Kasumi-1 (cell line): ENCODE results near the gene TBCA.
"Not testable (repeated sequence)": the region's sequence is repeated elsewhere in the genome, so short reads cannot be mapped to it uniquely, and the experiment has no call there.

ENCODE experiments used
- DNase-seq, 2 experiments: peaks; one replicate each; lab custom pipeline; 2025; lab: John Stamatoyannopoulos, UW

TBCA gene

GRCh38 chr5:77709340-77709739 lies 66.8 kb downstream of the TBCA start:
- DNase-seq = no peak

DNA sequence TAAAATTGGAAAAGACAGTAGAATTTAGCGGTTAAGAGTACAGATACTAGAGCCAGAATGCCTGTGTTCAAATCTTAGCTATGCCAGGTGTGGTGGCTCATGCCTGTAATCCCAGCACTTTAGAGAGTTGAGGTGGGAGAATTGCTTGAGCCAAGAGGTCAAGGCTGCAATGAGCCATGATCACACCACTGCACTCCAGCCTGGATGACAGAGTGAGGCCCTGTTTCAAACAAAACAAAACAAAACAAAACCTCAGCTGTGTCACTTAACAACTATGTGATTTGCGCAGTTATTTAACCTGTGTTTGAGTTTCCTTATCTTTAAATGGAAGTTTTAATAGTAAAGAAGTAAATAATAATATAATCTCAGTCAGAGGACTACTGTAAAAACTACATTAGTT lies 68.3 kb downstream of the TBCA start:
- DNase-seq = no peak

GRCh38 chr5:77699569-77699968 lies 76.6 kb downstream of the TBCA start:
- not testable (repeated sequence) for DNase-seq

- no peak for DNase-seq
Observed at GRCh38 chr5:77698920-77699319, 77.2 kb downstream of the TBCA start.

- DNase-seq = no peak
Observed at GRCh38 chr5:77697692-77698091, 78.4 kb downstream of the TBCA start.

GRCh38 chr5:77696120-77696519 lies 80.0 kb downstream of the TBCA start:
- DNase-seq = no peak

GRCh38 chr5:77693913-77694312 lies 82.2 kb downstream of the TBCA start:
- DNase-seq = no peak

DNA sequence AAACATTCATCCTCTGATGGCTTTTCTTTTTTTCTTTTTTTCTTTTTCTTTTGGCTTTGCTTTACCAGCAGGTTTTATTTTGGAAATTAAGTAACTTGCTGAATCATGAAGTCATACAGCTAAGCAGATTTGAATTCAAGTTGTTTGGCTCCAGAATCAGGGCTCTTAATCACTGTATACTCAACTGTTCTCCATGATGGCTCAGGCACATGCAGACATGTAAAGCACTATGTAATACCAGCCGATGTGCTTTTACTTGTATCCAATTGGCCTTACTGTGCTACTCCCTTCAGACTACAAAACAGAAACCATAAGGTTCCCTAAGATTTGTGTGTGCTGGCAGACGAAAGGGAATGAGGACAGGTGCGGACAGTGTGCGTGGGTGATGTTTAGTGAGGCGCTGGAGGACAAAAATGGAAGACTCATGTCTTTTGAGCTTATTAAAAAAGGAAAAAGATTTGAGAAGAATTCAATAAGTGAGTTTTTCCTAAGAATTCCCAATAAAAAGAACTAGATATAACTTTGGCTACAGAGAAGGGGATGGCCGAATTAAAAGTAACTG lies 92.9 kb downstream of the TBCA start:
- DNase-seq = no peak

DNA sequence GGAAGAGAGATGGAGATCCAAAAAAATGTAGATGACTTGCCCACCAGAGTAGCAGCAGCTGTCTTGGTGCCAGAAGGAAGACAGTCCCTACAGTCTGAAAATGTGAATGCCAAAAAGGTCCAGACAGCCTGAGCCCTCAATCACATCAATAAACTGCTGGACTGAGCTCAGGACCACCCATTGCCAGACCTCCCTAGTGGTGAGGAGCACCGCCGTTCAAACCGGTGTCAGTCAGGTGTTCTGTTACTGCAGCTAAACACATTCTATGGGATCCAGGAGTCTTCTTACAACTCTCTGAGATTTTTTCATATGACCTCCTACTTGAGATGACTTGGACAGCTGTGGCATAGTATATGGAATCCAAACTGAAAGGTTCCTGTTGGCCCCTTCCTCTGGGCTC lies 105.6 kb downstream of the TBCA start:
- no peak for DNase-seq

DNA sequence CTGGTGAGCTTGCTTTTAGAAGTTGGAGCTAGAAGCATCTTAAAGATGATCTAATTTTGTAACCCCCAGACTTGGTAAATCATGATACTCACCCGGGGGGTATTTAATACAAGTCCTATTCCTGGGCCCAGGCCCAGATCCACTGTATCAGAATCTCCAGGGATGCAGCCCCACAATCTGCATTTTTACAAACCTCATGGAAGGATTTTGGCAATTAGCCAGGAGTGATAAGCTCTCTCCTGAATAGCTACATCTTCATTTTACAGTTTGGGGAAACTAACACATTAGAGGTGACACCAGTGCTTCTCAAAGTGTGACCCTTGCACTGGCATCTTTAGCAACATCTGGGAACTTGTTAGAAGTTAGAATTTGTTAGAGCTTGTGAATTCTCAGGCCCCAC lies 106.5 kb downstream of the TBCA start:
- no peak for DNase-seq

DNA sequence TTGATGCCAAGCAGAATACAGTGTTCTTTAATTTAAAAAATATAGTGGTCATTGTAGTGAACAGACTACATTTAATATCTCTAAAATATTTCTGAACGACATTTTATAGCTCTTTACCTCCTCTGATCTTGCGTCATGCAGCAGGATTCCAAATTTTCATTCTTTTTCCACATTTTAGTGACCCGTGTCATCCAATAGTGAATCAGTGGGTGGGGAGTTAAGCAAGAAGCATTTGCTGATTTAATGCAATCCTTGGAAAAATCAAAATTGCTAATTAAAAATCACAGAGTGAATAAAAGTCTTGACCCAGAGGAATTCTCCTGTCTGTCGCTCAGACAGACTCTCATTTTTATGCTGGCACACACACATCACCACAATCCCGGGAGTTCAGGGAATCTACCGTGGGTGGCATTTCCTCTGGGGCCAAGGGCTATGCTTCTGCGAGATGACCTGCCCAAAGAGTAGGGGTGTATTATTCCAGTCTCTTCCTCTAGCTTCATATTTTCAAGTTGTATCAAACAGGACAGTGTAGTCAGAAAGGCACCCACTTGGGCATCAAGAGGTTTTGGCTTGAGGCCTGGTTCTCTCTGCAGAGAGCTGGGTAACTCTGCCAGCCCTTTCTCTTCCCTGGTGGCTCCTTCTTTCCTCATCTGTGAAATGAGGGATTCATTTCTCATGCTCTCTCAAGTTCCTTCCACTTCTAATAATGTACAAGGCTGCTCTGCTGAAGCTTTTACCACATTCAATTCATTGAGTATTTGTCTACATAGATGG lies 112.9 kb downstream of the TBCA start:
- no peak for DNase-seq

GRCh38 chr5:77662635-77663034 lies 113.5 kb downstream of the TBCA start:
- no peak for DNase-seq

DNA sequence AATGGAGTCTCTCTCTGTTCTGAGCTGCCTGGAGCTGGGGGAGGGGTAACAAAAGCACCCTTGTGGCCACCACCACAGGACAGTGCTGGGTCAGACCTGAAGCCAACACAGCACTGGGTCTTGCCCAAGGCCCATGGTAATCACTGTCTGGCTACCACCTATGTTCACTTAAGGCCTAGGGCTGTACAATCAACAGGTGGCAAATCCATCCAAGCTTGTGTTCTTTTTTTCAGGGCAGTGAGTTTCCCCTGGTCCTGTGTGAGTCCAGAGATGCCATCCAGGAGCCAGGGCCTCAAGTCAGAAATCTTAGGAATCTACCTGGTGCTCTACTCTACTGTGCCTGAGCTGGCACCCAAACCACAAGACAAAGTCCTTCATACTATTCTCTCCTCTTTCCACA lies 117.5 kb downstream of the TBCA start:
- DNase-seq = no peak

DNA sequence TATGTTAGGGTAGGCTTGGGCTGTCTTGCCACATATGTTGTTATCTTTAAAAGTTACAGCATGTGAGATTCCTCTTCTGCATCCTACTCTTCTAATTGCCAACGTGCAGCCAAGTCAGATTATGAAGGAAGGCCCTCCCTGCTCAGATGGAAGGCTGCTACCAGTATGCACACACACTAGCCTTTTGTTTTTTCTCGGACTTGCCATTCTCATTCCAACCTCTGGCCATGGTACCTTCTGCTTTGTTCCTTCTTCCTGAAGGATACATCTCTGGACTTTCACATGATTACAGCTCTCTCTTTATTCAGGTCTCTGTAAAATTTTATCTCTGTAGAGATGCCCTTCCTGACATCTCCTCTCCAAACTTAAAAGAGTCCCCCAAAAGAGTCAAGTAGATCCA lies 124.8 kb downstream of the TBCA start:
- no peak for DNase-seq

- no peak for DNase-seq
Observed at GRCh38 chr5:77650686-77651085, 125.5 kb downstream of the TBCA start.

- DNase-seq = no peak
Observed at GRCh38 chr5:77649776-77650175, 126.4 kb downstream of the TBCA start.

DNA sequence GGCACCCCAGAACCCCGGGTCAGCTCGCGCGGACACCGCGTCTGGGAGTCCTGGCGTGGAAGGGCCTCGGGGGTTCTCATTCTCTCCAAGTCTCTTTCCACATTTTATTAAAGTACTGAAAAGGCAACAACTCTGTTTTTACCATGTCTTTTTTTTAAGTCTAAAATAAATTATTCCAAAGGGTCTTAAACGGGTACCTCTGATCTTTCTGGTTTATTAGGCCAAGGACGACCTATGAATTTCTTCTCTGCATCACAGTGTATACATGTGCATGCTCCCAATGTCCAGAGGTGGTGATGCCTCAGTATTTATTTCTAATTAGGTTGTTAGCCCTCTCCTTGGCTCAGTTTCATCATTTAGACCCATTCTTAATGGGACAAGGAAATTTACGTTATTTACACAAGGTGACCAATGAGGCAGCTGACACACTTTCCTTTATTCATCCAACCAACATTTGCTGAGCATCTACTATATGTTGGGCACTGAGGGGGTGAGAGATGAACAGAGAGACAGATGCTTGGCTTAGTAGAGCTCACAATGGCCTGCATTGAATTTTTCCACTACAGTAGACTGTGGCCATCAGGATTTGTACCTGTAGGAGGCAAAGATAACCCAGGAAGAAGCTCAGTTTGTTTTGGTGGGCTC lies 130.0 kb downstream of the TBCA start:
- DNase-seq = no peak

DNA sequence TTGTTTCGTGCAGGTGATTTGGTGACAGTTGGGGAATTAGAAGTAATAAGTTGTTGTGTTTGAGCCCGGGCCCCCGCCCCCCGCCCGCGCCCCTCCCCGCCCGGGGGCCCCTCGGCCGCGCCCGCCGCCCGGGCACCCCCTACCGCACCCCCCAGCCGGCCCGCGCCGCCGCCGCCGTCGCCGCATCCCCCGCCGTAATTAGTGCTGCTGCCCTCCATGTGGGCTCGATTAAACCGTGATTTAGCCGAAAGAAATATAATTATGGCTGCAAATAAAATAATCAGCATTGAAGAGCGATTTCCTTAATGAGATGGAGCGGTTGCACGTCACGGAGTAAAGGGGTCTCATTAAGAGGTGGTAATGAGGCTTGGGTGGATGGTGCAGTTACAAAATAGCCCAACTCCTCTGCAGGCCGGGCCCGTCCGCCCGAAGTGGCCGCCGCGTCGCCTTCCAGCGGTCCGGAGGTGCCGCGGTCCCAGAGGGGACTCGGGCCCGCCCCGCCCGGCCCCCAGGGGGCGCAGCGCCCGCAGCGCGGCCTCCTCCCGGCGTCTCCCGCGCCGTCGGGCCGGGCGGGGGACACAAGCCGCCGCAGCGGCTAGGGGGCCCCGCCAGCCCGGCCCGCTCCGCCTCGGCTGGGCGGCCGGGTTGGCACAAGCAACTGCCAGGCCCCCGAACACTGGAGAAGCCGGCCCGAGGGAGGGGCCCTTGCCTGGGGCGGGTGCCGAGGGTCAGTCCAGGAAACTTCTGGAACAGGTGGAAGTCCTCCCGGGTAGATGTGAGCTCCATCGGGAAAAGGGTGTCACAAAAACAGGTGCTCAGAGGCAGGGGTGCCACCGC lies 130.8 kb downstream of the TBCA start:
- DNase-seq = peak in 1 of 2 experiments; percentile 11

GRCh38 chr5:77644371-77645157 lies 131.6 kb downstream of the TBCA start:
- no peak for DNase-seq

DNA sequence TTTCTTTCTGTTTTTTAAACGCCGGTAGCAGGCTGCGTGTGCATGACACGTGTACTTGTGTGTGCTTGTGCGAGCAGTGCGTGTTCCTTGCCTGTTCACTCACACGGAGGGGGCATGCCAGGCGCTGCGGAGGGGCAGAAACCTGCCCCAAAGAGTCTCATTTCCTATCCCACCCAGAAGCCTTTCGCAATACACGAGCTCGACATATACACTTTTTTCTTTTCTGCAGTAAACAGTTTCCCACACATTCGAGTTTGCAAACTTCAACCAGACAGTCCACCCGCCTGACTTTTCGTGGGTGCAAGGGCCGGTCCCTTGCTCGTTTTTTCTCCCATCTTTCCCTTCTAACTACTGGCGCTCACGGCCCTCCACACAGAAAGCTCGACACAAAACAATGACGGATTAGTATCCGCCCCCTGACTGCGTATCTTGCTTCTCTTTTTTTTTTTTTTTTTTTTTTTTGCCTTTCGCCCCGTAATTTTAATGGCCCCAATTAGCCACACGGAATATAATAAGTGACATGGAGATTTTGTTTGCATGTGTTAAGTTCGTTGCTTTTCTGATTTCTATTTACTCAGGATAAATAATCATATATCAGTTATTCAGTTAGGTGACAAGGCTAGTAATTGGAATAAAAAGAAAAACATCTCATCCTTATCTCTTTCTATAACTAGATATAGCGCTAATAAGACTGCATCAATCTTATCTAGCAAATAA lies 132.3 kb downstream of the TBCA start:
- no peak for DNase-seq
